K562 (cell line): ENCODE results near the gene SNX17. TPM values are rescaled to one million over a fixed set of nuclear protein-coding genes. Genes with fewer than 3 reads are reported as not detected.
A peak's percentile ranks its signal among the peaks of the same experiment; 100 is the strongest.

Source experiments
- CAMTA2 ChIP-seq: fragments of 250-450 bp; sonication (Bioruptor Pico); conservative IDR thresholded peaks from 2 replicates; pipeline ENCODE4 v1.5.1; 2022
- FOXJ2 ChIP-seq: fragments of 200-800 bp; sonication (Bioruptor generic); IDR thresholded peaks from 2 replicates; pipeline ENCODE4 v1.6.1; 2016; ENCODE audit warnings: missing genetic modification characterization, missing compliant biosample characterization
- HDAC3 ChIP-seq: fragments of 450-650 bp; IDR thresholded peaks from 2 replicates; pipeline ENCODE4 v1.6.1; 2018; ENCODE audit warnings: borderline replicate concordance, mild to moderate bottlenecking, moderate library complexity; ENCODE audit not compliant: partially characterized antibody
- KDM1A ChIP-seq, 2 experiments: fragments of 450-650 bp; IDR thresholded peaks; 2 replicates each; pipeline ENCODE4 v1.6.1; 2016; ENCODE audit warnings: mild to moderate bottlenecking in 2 of 2
- MXI1 ChIP-seq: IDR thresholded peaks from 2 replicates; pipeline ENCODE4 v1.6.1; 2011; ENCODE audit warnings: low read depth, mild to moderate bottlenecking, improper control_type of control experiment, low read length
- PYGO2 ChIP-seq: fragments of 450-650 bp; IDR thresholded peaks from 2 replicates; pipeline ENCODE4 v1.6.1; 2016; ENCODE audit warnings: mild to moderate bottlenecking, missing genetic modification characterization, moderate library complexity, missing compliant biosample characterization
- SP1 ChIP-seq: sonication (generic); formaldehyde crosslinking; IDR thresholded peaks from 2 replicates; pipeline ENCODE4 v1.8.1; 2022; ENCODE audit warnings: mild to moderate bottlenecking, missing genetic modification reagents
- SRSF7 ChIP-seq: fragments of 200-400 bp; formaldehyde crosslinking; optimal IDR thresholded peaks from 2 replicates; pipeline ENCODE3; 2017; ENCODE audit warnings: mild to moderate bottlenecking, low read depth, low read length
- TCF7L2 ChIP-seq: fragments of 150-350 bp; IDR thresholded peaks from 2 replicates; pipeline ENCODE4 v1.6.1; 2016; ENCODE audit warnings: low read depth, mild to moderate bottlenecking, low read length, moderate library complexity
- ZNF384 ChIP-seq: IDR thresholded peaks from 2 replicates; pipeline ENCODE4 v1.6.1; 2012; ENCODE audit warnings: low read depth, low read length, improper control_type of control experiment
- ZNF77 ChIP-seq: fragments of 250-450 bp; sonication (Bioruptor Pico); IDR thresholded peaks from 2 replicates; pipeline ENCODE4 v1.5.0; 2020
- ZNF785 ChIP-seq: fragments of 250-450 bp; sonication (Bioruptor Pico); IDR thresholded peaks from 2 replicates; pipeline ENCODE4 v1.4.0; 2020; ENCODE audit warnings: mild to moderate bottlenecking
- polyA plus RNA-seq, 8 experiments: library from polyadenylated mRNA; depleted of rRNA in 4 of 8; stranded (reverse) in 5 of 8; unstranded in 3 of 8; fragments of >200 nt; fragmentation: Nextera tagmentation in 2 of 8; fragmentation: Illumina TruSeq in 1 of 8; extraction: Ambion mirVana in 2 of 8; extraction: Trizol in 1 of 8; gene quantifications; 2 replicates each; pipeline versions ENCODE4 v1.2.1 to v1.2.3, GENCODE V29; 2011 to 2014; ENCODE audit warnings: inconsistent platforms in 1 of 8, missing spikeins in 1 of 8
- total RNA-seq, 7 experiments: library from RNA; depleted of rRNA in 6 of 7; stranded (reverse); fragments of >200 nt in 6 of 7; fragmentation: Illumina TruSeq in 2 of 7; extraction: Trizol in 2 of 7; gene quantifications; 2 replicates each; pipeline versions ENCODE4 v1.2.1 to v1.2.3, GENCODE V29; 2011 to 2021; ENCODE audit warnings: low replicate concordance in 1 of 7
- TF ChIP-seq, protein P1 (sequence below): fragments of 450-650 bp; IDR thresholded peaks from 2 replicates; pipeline ENCODE4 v1.6.1; 2016
- TF ChIP-seq, protein P2 (sequence below): fragments of 450-650 bp; IDR thresholded peaks from 2 replicates; pipeline ENCODE4 v1.6.1; 2016; ENCODE audit warnings: antibody characterized with exemption
- TF ChIP-seq, protein P3 (sequence below): fragments of 250-450 bp; sonication (Bioruptor Pico); IDR thresholded peaks from 2 replicates; pipeline ENCODE4 v1.9.0; 2021; ENCODE audit warnings: mild to moderate bottlenecking, inconsistent platforms
- TF ChIP-seq, protein P4 (sequence below): sonication (generic); IDR thresholded peaks from 2 replicates; pipeline ENCODE4 v1.6.1; 2016

SNX17 gene
- total and polyA plus RNA-seq, 9 of the 15 experiments (the other 6 are each of a cell fraction or from before 2014, with no cell fraction given): 3.0 to 75.7 (median 54.6) TPM

DNA sequence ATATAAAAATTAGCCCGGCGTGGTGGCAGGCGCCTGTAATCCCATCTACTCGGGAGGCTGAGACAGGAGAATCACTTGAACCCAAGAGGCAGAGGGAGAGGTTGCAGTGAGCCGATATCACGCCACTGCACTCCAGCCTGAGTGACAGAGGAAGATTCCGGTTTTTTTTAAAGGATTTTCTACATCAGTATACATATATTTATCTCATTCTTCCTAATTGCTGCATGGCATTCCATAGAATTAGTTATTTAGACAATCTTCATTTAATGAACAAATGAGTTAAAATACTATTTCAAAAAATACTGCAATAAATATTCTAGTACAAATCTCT, 15.9 kb upstream of the SNX17 start (continued):
- TF ChIP-seq SRSF7 (no peak), ZNF77 (CRISPR knock-in tag) (no peak), ZNF785 (no peak), SP1 (CRISPR knock-in tag) (peak; percentile 42; the same call in 1 of the 2 replicates), TCF7L2 (no peak), MXI1 (no peak), PYGO2 (tag) (no peak), CAMTA2 (CRISPR knock-in tag) (no peak), FOXJ2 (tag) (0 out of 2 replicates have a peak, but pooled peaks have one; percentile 11), KDM1A (IDR thresholded peaks at IDR 0.05) (peak in 1 of 2 experiments; percentile 5; a peak in 1 of 4 replicates), ZNF384 (0 out of 2 replicates have a peak, but pooled peaks have one; percentile 19), HDAC3 (no peak)
- TF ChIP-seq, protein P1, sequence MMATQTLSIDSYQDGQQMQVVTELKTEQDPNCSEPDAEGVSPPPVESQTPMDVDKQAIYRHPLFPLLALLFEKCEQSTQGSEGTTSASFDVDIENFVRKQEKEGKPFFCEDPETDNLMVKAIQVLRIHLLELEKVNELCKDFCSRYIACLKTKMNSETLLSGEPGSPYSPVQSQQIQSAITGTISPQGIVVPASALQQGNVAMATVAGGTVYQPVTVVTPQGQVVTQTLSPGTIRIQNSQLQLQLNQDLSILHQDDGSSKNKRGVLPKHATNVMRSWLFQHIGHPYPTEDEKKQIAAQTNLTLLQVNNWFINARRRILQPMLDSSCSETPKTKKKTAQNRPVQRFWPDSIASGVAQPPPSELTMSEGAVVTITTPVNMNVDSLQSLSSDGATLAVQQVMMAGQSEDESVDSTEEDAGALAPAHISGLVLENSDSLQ: peak; percentile 88
- TF ChIP-seq, protein P2, sequence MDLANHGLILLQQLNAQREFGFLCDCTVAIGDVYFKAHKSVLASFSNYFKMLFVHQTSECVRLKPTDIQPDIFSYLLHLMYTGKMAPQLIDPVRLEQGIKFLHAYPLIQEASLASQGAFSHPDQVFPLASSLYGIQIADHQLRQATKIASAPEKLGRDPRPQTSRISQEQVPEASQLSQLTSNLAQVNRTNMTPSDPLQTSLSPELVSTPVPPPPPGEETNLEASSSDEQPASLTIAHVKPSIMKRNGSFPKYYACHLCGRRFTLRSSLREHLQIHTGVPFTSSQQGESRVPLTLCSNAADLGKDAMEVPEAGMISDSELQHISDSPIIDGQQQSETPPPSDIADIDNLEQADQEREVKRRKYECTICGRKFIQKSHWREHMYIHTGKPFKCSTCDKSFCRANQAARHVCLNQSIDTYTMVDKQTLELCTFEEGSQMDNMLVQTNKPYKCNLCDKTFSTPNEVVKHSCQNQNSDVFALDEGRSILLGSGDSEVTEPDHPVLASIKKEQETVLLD: no peak
- TF ChIP-seq, protein P3, sequence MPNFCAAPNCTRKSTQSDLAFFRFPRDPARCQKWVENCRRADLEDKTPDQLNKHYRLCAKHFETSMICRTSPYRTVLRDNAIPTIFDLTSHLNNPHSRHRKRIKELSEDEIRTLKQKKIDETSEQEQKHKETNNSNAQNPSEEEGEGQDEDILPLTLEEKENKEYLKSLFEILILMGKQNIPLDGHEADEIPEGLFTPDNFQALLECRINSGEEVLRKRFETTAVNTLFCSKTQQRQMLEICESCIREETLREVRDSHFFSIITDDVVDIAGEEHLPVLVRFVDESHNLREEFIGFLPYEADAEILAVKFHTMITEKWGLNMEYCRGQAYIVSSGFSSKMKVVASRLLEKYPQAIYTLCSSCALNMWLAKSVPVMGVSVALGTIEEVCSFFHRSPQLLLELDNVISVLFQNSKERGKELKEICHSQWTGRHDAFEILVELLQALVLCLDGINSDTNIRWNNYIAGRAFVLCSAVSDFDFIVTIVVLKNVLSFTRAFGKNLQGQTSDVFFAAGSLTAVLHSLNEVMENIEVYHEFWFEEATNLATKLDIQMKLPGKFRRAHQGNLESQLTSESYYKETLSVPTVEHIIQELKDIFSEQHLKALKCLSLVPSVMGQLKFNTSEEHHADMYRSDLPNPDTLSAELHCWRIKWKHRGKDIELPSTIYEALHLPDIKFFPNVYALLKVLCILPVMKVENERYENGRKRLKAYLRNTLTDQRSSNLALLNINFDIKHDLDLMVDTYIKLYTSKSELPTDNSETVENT (CRISPR knock-in tag): no peak
- TF ChIP-seq, protein P4, sequence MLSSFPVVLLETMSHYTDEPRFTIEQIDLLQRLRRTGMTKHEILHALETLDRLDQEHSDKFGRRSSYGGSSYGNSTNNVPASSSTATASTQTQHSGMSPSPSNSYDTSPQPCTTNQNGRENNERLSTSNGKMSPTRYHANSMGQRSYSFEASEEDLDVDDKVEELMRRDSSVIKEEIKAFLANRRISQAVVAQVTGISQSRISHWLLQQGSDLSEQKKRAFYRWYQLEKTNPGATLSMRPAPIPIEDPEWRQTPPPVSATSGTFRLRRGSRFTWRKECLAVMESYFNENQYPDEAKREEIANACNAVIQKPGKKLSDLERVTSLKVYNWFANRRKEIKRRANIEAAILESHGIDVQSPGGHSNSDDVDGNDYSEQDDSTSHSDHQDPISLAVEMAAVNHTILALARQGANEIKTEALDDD: no peak
